WTC11 (cell line): ENCODE results near the gene LUC7L3. TPM values are rescaled to one million over a fixed set of nuclear protein-coding genes. Genes with fewer than 3 reads are reported as not detected.

ENCODE experiments used
- CREB1 ChIP-seq: sonication (generic); formaldehyde crosslinking; IDR thresholded peaks from 2 replicates; pipeline ENCODE4 v1.8.0; 2023; ENCODE audit warnings: mild to moderate bottlenecking, missing genetic modification reagents
- ELF4 ChIP-seq: sonication (generic); formaldehyde crosslinking; IDR thresholded peaks from 2 replicates; pipeline ENCODE4 v1.8.1; 2022; ENCODE audit warnings: low read depth, mild to moderate bottlenecking, moderate library complexity, missing genetic modification reagents
- FOXP1 ChIP-seq: sonication (generic); formaldehyde crosslinking; IDR thresholded peaks from 2 replicates; pipeline ENCODE4 v1.8.0; 2022; ENCODE audit warnings: missing genetic modification reagents, mild to moderate bottlenecking, moderate library complexity, borderline replicate concordance
- IRF2 ChIP-seq: sonication (generic); formaldehyde crosslinking; IDR thresholded peaks from 2 replicates; pipeline ENCODE4 v1.8.0; 2022; ENCODE audit warnings: low read depth, missing genetic modification reagents, borderline replicate concordance
- KAT7 ChIP-seq: sonication (generic); formaldehyde crosslinking; IDR thresholded peaks from 2 replicates; pipeline ENCODE4 v1.8.1; 2023; ENCODE audit warnings: missing genetic modification reagents, mild to moderate bottlenecking, borderline replicate concordance
- MYBL2 ChIP-seq: sonication (generic); formaldehyde crosslinking; IDR thresholded peaks from 2 replicates; pipeline ENCODE4 v1.8.1; 2023; ENCODE audit warnings: mild to moderate bottlenecking, moderate library complexity, missing genetic modification reagents
- NR1H2 ChIP-seq: sonication (generic); formaldehyde crosslinking; IDR thresholded peaks from 2 replicates; pipeline ENCODE4 v1.9.0; 2021; ENCODE audit warnings: mild to moderate bottlenecking, moderate library complexity, missing genetic modification reagents
- NR2C2 ChIP-seq: sonication (generic); formaldehyde crosslinking; IDR thresholded peaks from 2 replicates; pipeline ENCODE4 v1.8.0; 2022; ENCODE audit warnings: mild to moderate bottlenecking, missing genetic modification reagents
- TCF7 ChIP-seq: sonication (generic); formaldehyde crosslinking; IDR thresholded peaks from 2 replicates; pipeline ENCODE4 v1.8.0; 2022; ENCODE audit warnings: mild to moderate bottlenecking, low read depth, missing genetic modification reagents, moderate library complexity
- TEAD4 ChIP-seq: sonication (generic); formaldehyde crosslinking; IDR thresholded peaks from 2 replicates; pipeline ENCODE4 v1.8.0; 2022; ENCODE audit warnings: mild to moderate bottlenecking, missing genetic modification reagents
- ZNF263 ChIP-seq: sonication (generic); formaldehyde crosslinking; IDR thresholded peaks from 2 replicates; pipeline ENCODE4 v1.8.1; 2022; ENCODE audit warnings: low read depth, mild to moderate bottlenecking, moderate library complexity, missing genetic modification reagents
- ZNF423 ChIP-seq: fragments of 250-450 bp; sonication (Bioruptor Pico); IDR thresholded peaks from 2 replicates; pipeline ENCODE4 v2.1.2; 2022; ENCODE audit warnings: mild to moderate bottlenecking, moderate library complexity
- total RNA-seq: library from RNA; stranded (reverse); gene quantifications from 3 replicates; pipeline ENCODE4 v1.2.3, GENCODE V29; 2021
- TF ChIP-seq, protein P1 (sequence below): sonication (generic); formaldehyde crosslinking; IDR thresholded peaks from 2 replicates; pipeline ENCODE4 v1.8.0; 2022; ENCODE audit warnings: missing genetic modification reagents
- TF ChIP-seq, protein P2 (sequence below): sonication (generic); formaldehyde crosslinking; IDR thresholded peaks from 2 replicates; pipeline ENCODE4 v1.8.1; 2022; ENCODE audit warnings: mild to moderate bottlenecking, missing genetic modification reagents, moderate library complexity, borderline replicate concordance
- TF ChIP-seq, protein P3 (sequence below): sonication (generic); formaldehyde crosslinking; IDR thresholded peaks from 2 replicates; pipeline ENCODE4 v1.8.1; 2023; ENCODE audit warnings: mild to moderate bottlenecking, missing genetic modification reagents, moderate library complexity
- TF ChIP-seq, protein P4 (sequence below): sonication (generic); formaldehyde crosslinking; IDR thresholded peaks from 2 replicates; pipeline ENCODE4 v1.8.1; 2023; ENCODE audit warnings: mild to moderate bottlenecking, missing genetic modification reagents
- TF ChIP-seq, protein P5 (sequence below): sonication (generic); formaldehyde crosslinking; IDR thresholded peaks from 2 replicates; pipeline ENCODE4 v1.8.0; 2022; ENCODE audit warnings: mild to moderate bottlenecking, missing genetic modification reagents
- TF ChIP-seq, protein P6 (sequence below): sonication (generic); formaldehyde crosslinking; IDR thresholded peaks from 2 replicates; pipeline ENCODE4 v1.8.1; 2022; ENCODE audit warnings: low read depth, mild to moderate bottlenecking, moderate library complexity, missing genetic modification reagents, borderline replicate concordance
- TF ChIP-seq, protein P7 (sequence below): sonication (generic); formaldehyde crosslinking; IDR thresholded peaks from 2 replicates; pipeline ENCODE4 v1.8.1; 2022; ENCODE audit warnings: mild to moderate bottlenecking, moderate library complexity, missing genetic modification reagents
- TF ChIP-seq, protein P8 (sequence below): sonication (generic); formaldehyde crosslinking; IDR thresholded peaks from 2 replicates; pipeline ENCODE4 v1.8.0; 2023; ENCODE audit warnings: mild to moderate bottlenecking, missing genetic modification reagents
- TF ChIP-seq, protein P9 (sequence below): sonication (generic); formaldehyde crosslinking; IDR thresholded peaks from 2 replicates; pipeline ENCODE4 v1.8.0; 2022; ENCODE audit warnings: mild to moderate bottlenecking, missing genetic modification reagents

Gene LUC7L3
- total RNA-seq, 1 experiment from 2014 or later: 190 TPM

DNA sequence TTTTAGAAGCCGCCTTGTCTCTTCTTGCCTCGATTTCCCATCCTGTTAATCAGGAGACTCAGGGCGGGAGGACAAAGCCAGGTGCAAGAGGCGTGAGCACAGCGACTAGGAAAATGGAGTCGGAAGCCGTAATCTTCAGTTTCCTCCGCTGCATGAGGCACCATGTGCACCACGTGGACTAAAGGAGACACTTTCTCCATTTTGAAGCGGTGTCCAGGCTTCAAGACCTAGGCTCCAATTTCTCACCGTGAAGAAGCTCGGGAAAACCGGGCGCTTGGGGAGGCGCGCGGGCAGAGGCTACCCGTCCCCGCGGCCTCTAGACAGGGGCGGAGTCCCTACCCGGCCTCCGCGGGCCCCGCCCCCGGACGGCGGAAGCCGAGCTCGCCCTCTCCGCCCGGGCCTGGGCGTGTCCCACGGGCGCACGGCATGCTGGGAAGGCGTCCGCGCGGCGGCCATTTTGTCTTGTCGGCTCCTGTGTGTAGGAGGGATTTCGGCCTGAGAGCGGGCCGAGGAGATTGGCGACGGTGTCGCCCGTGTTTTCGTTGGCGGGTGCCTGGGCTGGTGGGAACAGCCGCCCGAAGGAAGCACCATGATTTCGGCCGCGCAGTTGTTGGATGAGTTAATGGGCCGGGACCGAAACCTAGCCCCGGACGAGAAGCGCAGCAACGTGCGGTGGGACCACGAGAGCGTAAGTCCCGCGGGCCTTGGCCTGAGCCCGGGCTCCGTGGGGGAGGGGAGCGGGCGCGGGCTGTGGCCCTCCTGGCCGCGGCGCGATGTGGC lies at the start of gene LUC7L3 (continued):
- TF ChIP-seq, protein P1, sequence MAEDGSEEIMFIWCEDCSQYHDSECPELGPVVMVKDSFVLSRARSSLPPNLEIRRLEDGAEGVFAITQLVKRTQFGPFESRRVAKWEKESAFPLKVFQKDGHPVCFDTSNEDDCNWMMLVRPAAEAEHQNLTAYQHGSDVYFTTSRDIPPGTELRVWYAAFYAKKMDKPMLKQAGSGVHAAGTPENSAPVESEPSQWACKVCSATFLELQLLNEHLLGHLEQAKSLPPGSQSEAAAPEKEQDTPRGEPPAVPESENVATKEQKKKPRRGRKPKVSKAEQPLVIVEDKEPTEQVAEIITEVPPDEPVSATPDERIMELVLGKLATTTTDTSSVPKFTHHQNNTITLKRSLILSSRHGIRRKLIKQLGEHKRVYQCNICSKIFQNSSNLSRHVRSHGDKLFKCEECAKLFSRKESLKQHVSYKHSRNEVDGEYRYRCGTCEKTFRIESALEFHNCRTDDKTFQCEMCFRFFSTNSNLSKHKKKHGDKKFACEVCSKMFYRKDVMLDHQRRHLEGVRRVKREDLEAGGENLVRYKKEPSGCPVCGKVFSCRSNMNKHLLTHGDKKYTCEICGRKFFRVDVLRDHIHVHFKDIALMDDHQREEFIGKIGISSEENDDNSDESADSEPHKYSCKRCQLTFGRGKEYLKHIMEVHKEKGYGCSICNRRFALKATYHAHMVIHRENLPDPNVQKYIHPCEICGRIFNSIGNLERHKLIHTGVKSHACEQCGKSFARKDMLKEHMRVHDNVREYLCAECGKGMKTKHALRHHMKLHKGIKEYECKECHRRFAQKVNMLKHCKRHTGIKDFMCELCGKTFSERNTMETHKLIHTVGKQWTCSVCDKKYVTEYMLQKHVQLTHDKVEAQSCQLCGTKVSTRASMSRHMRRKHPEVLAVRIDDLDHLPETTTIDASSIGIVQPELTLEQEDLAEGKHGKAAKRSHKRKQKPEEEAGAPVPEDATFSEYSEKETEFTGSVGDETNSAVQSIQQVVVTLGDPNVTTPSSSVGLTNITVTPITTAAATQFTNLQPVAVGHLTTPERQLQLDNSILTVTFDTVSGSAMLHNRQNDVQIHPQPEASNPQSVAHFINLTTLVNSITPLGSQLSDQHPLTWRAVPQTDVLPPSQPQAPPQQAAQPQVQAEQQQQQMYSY (CRISPR knock-in tag): no peak
- TF ChIP-seq IRF2 (CRISPR knock-in tag) (0 out of 2 replicates have a peak, but pooled peaks have one; percentile 55), ZNF423 (CRISPR knock-in tag) (no peak), KAT7 (0 out of 2 replicates have a peak, but pooled peaks have one; percentile 57), MYBL2 (peak; percentile 77), FOXP1 (peak; percentile 75; the same call in 1 of the 2 replicates), ZNF263 (CRISPR knock-in tag) (peak; percentile 6; the same call in 1 of the 2 replicates), CREB1 (CRISPR knock-in tag) (peak; percentile 75; the same call in 1 of the 2 replicates), NR2C2 (no peak; the same call in 1 of the 2 replicates), NR1H2 (CRISPR knock-in tag) (0 out of 2 replicates have a peak, but pooled peaks have one; percentile 32), TEAD4 (CRISPR knock-in tag) (0 out of 2 replicates have a peak, but pooled peaks have one; percentile 34), ELF4 (CRISPR knock-in tag) (peak; percentile 21; the same call in 1 of the 2 replicates), TCF7 (CRISPR knock-in tag) (no peak)
- TF ChIP-seq, protein P2, sequence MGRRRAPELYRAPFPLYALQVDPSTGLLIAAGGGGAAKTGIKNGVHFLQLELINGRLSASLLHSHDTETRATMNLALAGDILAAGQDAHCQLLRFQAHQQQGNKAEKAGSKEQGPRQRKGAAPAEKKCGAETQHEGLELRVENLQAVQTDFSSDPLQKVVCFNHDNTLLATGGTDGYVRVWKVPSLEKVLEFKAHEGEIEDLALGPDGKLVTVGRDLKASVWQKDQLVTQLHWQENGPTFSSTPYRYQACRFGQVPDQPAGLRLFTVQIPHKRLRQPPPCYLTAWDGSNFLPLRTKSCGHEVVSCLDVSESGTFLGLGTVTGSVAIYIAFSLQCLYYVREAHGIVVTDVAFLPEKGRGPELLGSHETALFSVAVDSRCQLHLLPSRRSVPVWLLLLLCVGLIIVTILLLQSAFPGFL (CRISPR knock-in tag): peak; percentile 42; the same call in 1 of the 2 replicates
- TF ChIP-seq, protein P3, sequence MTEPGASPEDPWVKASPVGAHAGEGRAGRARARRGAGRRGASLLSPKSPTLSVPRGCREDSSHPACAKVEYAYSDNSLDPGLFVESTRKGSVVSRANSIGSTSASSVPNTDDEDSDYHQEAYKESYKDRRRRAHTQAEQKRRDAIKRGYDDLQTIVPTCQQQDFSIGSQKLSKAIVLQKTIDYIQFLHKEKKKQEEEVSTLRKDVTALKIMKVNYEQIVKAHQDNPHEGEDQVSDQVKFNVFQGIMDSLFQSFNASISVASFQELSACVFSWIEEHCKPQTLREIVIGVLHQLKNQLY (CRISPR knock-in tag): no peak; the same call in 1 of the 2 replicates
- TF ChIP-seq, protein P4, sequence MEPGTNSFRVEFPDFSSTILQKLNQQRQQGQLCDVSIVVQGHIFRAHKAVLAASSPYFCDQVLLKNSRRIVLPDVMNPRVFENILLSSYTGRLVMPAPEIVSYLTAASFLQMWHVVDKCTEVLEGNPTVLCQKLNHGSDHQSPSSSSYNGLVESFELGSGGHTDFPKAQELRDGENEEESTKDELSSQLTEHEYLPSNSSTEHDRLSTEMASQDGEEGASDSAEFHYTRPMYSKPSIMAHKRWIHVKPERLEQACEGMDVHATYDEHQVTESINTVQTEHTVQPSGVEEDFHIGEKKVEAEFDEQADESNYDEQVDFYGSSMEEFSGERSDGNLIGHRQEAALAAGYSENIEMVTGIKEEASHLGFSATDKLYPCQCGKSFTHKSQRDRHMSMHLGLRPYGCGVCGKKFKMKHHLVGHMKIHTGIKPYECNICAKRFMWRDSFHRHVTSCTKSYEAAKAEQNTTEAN (CRISPR knock-in tag): peak; percentile 64; the same call in 1 of the 2 replicates
- TF ChIP-seq, protein P5, sequence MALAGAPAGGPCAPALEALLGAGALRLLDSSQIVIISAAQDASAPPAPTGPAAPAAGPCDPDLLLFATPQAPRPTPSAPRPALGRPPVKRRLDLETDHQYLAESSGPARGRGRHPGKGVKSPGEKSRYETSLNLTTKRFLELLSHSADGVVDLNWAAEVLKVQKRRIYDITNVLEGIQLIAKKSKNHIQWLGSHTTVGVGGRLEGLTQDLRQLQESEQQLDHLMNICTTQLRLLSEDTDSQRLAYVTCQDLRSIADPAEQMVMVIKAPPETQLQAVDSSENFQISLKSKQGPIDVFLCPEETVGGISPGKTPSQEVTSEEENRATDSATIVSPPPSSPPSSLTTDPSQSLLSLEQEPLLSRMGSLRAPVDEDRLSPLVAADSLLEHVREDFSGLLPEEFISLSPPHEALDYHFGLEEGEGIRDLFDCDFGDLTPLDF (CRISPR knock-in tag): peak; percentile 76; the same call in 1 of the 2 replicates
- TF ChIP-seq, protein P6, sequence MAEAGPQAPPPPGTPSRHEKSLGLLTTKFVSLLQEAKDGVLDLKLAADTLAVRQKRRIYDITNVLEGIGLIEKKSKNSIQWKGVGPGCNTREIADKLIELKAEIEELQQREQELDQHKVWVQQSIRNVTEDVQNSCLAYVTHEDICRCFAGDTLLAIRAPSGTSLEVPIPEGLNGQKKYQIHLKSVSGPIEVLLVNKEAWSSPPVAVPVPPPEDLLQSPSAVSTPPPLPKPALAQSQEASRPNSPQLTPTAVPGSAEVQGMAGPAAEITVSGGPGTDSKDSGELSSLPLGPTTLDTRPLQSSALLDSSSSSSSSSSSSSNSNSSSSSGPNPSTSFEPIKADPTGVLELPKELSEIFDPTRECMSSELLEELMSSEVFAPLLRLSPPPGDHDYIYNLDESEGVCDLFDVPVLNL (CRISPR knock-in tag): 0 out of 2 replicates have a peak, but pooled peaks have one; percentile 57
- TF ChIP-seq, protein P7, sequence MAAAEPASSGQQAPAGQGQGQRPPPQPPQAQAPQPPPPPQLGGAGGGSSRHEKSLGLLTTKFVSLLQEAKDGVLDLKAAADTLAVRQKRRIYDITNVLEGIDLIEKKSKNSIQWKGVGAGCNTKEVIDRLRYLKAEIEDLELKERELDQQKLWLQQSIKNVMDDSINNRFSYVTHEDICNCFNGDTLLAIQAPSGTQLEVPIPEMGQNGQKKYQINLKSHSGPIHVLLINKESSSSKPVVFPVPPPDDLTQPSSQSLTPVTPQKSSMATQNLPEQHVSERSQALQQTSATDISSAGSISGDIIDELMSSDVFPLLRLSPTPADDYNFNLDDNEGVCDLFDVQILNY (CRISPR knock-in tag): peak; percentile 51; the same call in 1 of the 2 replicates
- TF ChIP-seq, protein P8, sequence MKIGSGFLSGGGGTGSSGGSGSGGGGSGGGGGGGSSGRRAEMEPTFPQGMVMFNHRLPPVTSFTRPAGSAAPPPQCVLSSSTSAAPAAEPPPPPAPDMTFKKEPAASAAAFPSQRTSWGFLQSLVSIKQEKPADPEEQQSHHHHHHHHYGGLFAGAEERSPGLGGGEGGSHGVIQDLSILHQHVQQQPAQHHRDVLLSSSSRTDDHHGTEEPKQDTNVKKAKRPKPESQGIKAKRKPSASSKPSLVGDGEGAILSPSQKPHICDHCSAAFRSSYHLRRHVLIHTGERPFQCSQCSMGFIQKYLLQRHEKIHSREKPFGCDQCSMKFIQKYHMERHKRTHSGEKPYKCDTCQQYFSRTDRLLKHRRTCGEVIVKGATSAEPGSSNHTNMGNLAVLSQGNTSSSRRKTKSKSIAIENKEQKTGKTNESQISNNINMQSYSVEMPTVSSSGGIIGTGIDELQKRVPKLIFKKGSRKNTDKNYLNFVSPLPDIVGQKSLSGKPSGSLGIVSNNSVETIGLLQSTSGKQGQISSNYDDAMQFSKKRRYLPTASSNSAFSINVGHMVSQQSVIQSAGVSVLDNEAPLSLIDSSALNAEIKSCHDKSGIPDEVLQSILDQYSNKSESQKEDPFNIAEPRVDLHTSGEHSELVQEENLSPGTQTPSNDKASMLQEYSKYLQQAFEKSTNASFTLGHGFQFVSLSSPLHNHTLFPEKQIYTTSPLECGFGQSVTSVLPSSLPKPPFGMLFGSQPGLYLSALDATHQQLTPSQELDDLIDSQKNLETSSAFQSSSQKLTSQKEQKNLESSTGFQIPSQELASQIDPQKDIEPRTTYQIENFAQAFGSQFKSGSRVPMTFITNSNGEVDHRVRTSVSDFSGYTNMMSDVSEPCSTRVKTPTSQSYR: peak; percentile 43; the same call in 1 of the 2 replicates
- TF ChIP-seq, protein P9, sequence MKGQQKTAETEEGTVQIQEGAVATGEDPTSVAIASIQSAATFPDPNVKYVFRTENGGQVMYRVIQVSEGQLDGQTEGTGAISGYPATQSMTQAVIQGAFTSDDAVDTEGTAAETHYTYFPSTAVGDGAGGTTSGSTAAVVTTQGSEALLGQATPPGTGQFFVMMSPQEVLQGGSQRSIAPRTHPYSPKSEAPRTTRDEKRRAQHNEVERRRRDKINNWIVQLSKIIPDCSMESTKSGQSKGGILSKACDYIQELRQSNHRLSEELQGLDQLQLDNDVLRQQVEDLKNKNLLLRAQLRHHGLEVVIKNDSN: 0 out of 2 replicates have a peak, but pooled peaks have one; percentile 27
